GM12801 (cell line): ENCODE data around the gene PPM1E.

Experiments used
- TF ChIP-seq, protein P1 (sequence below): IDR thresholded peaks from one replicate; pipeline ENCODE4 v1.5.1; 2011; ENCODE audit warnings: control low read depth; ENCODE audit not compliant: insufficient read length; ENCODE audit errors: extremely low read depth

The PPM1E gene

GRCh38 chr17:58873926-58874325 is 118.3 kb downstream of the PPM1E start:
- TF ChIP-seq, protein P1, sequence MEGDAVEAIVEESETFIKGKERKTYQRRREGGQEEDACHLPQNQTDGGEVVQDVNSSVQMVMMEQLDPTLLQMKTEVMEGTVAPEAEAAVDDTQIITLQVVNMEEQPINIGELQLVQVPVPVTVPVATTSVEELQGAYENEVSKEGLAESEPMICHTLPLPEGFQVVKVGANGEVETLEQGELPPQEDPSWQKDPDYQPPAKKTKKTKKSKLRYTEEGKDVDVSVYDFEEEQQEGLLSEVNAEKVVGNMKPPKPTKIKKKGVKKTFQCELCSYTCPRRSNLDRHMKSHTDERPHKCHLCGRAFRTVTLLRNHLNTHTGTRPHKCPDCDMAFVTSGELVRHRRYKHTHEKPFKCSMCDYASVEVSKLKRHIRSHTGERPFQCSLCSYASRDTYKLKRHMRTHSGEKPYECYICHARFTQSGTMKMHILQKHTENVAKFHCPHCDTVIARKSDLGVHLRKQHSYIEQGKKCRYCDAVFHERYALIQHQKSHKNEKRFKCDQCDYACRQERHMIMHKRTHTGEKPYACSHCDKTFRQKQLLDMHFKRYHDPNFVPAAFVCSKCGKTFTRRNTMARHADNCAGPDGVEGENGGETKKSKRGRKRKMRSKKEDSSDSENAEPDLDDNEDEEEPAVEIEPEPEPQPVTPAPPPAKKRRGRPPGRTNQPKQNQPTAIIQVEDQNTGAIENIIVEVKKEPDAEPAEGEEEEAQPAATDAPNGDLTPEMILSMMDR = no peak

DNA sequence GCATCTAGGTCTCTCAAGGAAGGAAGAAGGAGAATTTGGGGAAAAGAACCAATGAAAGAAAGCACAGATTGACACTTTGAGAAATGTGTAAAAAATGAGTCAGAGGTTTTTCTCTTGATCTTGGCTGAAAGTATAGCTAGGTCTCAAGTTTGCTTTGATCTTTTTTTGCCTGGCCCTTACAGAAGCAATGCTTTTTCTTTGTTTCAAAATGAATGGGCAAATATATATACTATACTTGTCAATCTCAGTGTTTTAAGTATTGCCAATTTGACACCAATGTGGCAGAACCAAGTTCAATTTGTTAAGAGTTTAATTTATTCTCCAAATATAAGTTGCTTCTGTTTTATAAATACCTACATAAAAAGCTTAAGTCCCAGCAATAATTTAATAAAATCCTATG is 119.6 kb downstream of the PPM1E start:
- TF ChIP-seq, protein P1 = no peak

DNA sequence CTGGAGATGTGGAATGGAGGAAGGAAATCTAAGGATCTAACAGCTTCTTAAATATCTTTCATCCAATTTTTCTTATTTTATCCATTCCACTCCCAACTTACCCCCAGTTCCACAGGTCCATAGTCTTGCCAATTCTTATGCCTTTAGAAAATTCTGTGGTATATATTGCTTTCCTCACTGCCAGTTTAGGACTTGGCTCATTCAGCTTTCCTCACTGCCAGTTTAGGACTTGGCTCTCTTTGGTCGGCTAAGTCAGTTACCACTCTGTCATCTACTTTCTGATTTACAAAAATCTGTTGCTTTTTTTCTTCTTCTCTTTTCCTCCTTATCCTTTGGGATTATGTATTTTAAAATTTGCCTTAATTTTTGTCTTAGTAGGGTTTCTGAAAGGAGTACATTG is 128.5 kb downstream of the PPM1E start:
- TF ChIP-seq, protein P1 = no peak

- TF ChIP-seq, protein P1 = no peak
Measured at GRCh38 chr17:58886514-58886913, 130.9 kb downstream of the PPM1E start.

- TF ChIP-seq, protein P1 = no peak
Measured at GRCh38 chr17:58889928-58890327, 134.3 kb downstream of the PPM1E start.

- TF ChIP-seq, protein P1 = no peak
Measured at GRCh38 chr17:58899191-58899590, 143.5 kb downstream of the PPM1E start.

DNA sequence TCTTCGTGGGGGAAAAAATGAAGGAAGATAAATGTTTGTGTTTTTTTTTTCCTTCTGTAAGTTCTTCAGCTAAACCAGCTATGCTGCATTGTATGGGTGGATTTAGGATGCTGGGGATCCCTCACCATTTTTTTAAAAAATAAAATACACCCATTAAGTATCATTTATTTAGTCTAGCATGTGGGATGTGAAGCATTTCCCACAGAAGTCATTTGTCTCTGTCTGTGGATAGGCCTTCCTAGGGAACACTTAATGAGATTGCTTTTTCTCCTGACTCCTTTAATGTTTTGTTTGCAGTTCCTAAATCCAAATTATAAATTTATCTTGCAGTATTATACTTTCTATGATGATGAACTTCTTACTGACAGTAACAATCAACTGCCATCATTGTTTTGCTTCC is 146.7 kb downstream of the PPM1E start:
- TF ChIP-seq, protein P1 = no peak
